HFFc6 (cell line): ENCODE data around the gene VAMP3. TPM values are rescaled to one million over a fixed set of nuclear protein-coding genes. Genes with fewer than 3 reads are reported as not detected.
"Not testable (repeated sequence)": the region's sequence is repeated elsewhere in the genome, so short reads cannot be mapped to it uniquely, and the experiment has no call there.

Source experiments
- DNase-seq: peaks from one replicate; pipeline ENCODE4 v3.0.0-alpha.2; 2018
- H3K27ac Mint-ChIP-seq: 2 replicates; pipeline ENCODE4 v1.8.0; 2020; ENCODE audit warnings: mild to moderate bottlenecking, mixed read lengths
- H3K27me3 Mint-ChIP-seq: 2 replicates; pipeline ENCODE4 v1.8.0; 2021; ENCODE audit warnings: mild to moderate bottlenecking, moderate library complexity, mixed read lengths; ENCODE audit not compliant: insufficient read depth
- H3K36me3 Mint-ChIP-seq: 2 replicates; pipeline ENCODE4 v1.8.0; 2021; ENCODE audit warnings: low read depth, mixed read lengths
- H3K4me1 Mint-ChIP-seq: 2 replicates; pipeline ENCODE4 v1.8.0; 2020; ENCODE audit warnings: low read depth, mixed read lengths
- H3K4me3 Mint-ChIP-seq: 2 replicates; pipeline ENCODE4 v1.8.0; 2020; ENCODE audit warnings: mild to moderate bottlenecking, moderate library complexity, mixed read lengths
- H3K9me3 Mint-ChIP-seq: 2 replicates; pipeline ENCODE4 v1.8.0; 2020; ENCODE audit warnings: mild to moderate bottlenecking, mixed read lengths
- CTCF ChIP-seq: fragments of 200-600 bp; sonication (generic); IDR thresholded peaks from 2 replicates; pipeline ENCODE4 v1.5.0; 2021; ENCODE audit warnings: antibody characterized with exemption, mild to moderate bottlenecking
- total RNA-seq, 6 experiments: library from RNA; stranded (reverse); fragmentation: NEBNext Ultra II Directional; extraction: Animal tissue kit (Norgen Biotek cat#: 25700); gene quantifications; 2 replicates in 1 of 6; 3 replicates in 5 of 6; pipeline ENCODE4 v1.2.3, GENCODE V29; 2021

Gene VAMP3
- total RNA-seq, 6 experiments from 2014 or later: 138 to 179 (median 163) TPM

- H3K27me3 Mint-ChIP-seq: peaks cover 3% of the 10 kb centered on the region
- H3K4me1 Mint-ChIP-seq: peaks cover 9% of the 10 kb centered on the region
- peaks cover 25% of the 10 kb centered on the region for H3K36me3 Mint-ChIP-seq
- H3K9me3 Mint-ChIP-seq: no peaks in the 10 kb centered on the region
- peak within 1 kb of the TSS; percentile 88 for H3K4me3 Mint-ChIP-seq
- no peak for TF ChIP-seq CTCF
- peak; percentile 94 for DNase-seq
- peak within 1 kb of the TSS; percentile 82 for H3K27ac Mint-ChIP-seq
Observed at GRCh38 chr1:7783826-7784491, 12.9 kb downstream of the VAMP3 start, which contains the start of gene PER3. TSS of gene PER3 (plus strand) at chr1:7784291. CDS start at chr1:7784878, 587 bp downstream.

- Mint-ChIP-seq H3K36me3 (peaks cover 31% of the 10 kb centered on the region), H3K4me1 (peaks cover 9% of the 10 kb centered on the region), H3K27ac (peak overlapping the region; percentile 23; the same call in 1 of the 2 replicates), H3K9me3 (no peaks in the 10 kb centered on the region), H3K4me3 (peak overlapping the region; percentile 53), H3K27me3 (peaks cover 3% of the 10 kb centered on the region)
- TF ChIP-seq CTCF: 0 out of 2 replicates have a peak, but pooled peaks have one; percentile 1
- no peak for DNase-seq
Observed at GRCh38 chr1:7784492-7785071, 13.5 kb downstream of the VAMP3 start.

GRCh38 chr1:7785108-7785507, 14.0 kb downstream of the VAMP3 start:
- 0 out of 2 replicates have a peak, but pooled peaks have one; percentile 9 for TF ChIP-seq CTCF
- no peak for DNase-seq
- Mint-ChIP-seq H3K4me3 (peak overlapping the region; percentile 53), H3K27ac (peak overlapping the region; percentile 23), H3K27me3 (peaks cover 3% of the 10 kb centered on the region), H3K36me3 (peaks cover 36% of the 10 kb centered on the region), H3K9me3 (peaks cover 1% of the 10 kb centered on the region), H3K4me1 (peaks cover 9% of the 10 kb centered on the region)

- no peak overlapping the region for H3K27ac Mint-ChIP-seq
Observed at GRCh38 chr1:7786795-7787194, 15.7 kb downstream of the VAMP3 start.

GRCh38 chr1:7789828-7790227, 18.7 kb downstream of the VAMP3 start:
- Mint-ChIP-seq H3K36me3 (peaks cover 52% of the 10 kb centered on the region), H3K27me3 (no peaks in the 10 kb centered on the region), H3K27ac (no peak overlapping the region), H3K4me3 (no peak overlapping the region), H3K4me1 (no peaks in the 10 kb centered on the region), H3K9me3 (peaks cover 15% of the 10 kb centered on the region)
- no peak for TF ChIP-seq CTCF
- DNase-seq: no peak

More at GRCh38 chr1:7786795-7787194, 15.7 kb downstream of the VAMP3 start:
- Mint-ChIP-seq H3K36me3 (peaks cover 43% of the 10 kb centered on the region), H3K4me3 (no peak overlapping the region), H3K27me3 (peaks cover 3% of the 10 kb centered on the region), H3K4me1 (peaks cover 9% of the 10 kb centered on the region), H3K9me3 (peaks cover 15% of the 10 kb centered on the region)
- DNase-seq: no peak
- no peak for TF ChIP-seq CTCF

- DNase-seq, H3K4me1 Mint-ChIP-seq, H3K27me3 Mint-ChIP-seq, H3K27ac Mint-ChIP-seq, H3K4me3 Mint-ChIP-seq: not testable (repeated sequence)
- Mint-ChIP-seq H3K9me3 (peaks cover 15% of the 10 kb centered on the region), H3K36me3 (peaks cover 50% of the 10 kb centered on the region)
Observed at GRCh38 chr1:7791027-7791426, 19.9 kb downstream of the VAMP3 start.
